ENCODE results near the gene KCNN3.
"Not testable (repeated sequence)": the region's sequence is repeated elsewhere in the genome, so short reads cannot be mapped to it uniquely, and the experiment has no call there.

Gene KCNN3

GRCh38 chr1:154870115-154870571 is at the start of gene KCNN3:
KCNN3 (minus strand) TSS chr1:154870281; CDS start chr1:154869964, 317 bp downstream.
- DNase-seq = peak; percentile 98

GRCh38 chr1:154913273-154913672 is 43.2 kb upstream of the KCNN3 start:
- no peak for DNase-seq

GRCh38 chr1:154912755-154913154 is 42.7 kb upstream of the KCNN3 start:
- DNase-seq = no peak

- no peak for DNase-seq
These were observed 41.8 kb upstream of the KCNN3 start for GRCh38 chr1:154911691-154912550.

- DNase-seq = no peak
These were observed 40.8 kb upstream of the KCNN3 start for GRCh38 chr1:154910851-154911250.

- DNase-seq = no peak
These were observed 38.9 kb upstream of the KCNN3 start for GRCh38 chr1:154908937-154909336.

- DNase-seq = not testable (repeated sequence)
These were observed 38.0 kb upstream of the KCNN3 start for GRCh38 chr1:154908129-154908528.

GRCh38 chr1:154906621-154907081 is 36.6 kb upstream of the KCNN3 start:
- no peak for DNase-seq

- no peak for DNase-seq
These were observed 33.0 kb upstream of the KCNN3 start for GRCh38 chr1:154902938-154903566.

- DNase-seq = no peak
These were observed 31.5 kb upstream of the KCNN3 start for GRCh38 chr1:154901591-154901990.

GRCh38 chr1:154899041-154899440 is 29.0 kb upstream of the KCNN3 start:
- no peak for DNase-seq

- no peak for DNase-seq
These were observed 26.7 kb upstream of the KCNN3 start for GRCh38 chr1:154896771-154897286.

GRCh38 chr1:154895798-154896197 is 25.7 kb upstream of the KCNN3 start:
- no peak for DNase-seq

- no peak for DNase-seq
These were observed 21.4 kb upstream of the KCNN3 start for GRCh38 chr1:154891452-154891851.

GRCh38 chr1:154888757-154889156 is 18.7 kb upstream of the KCNN3 start:
- no peak for DNase-seq

- DNase-seq = no peak
These were observed 16.4 kb upstream of the KCNN3 start for GRCh38 chr1:154886281-154887015.

GRCh38 chr1:154884869-154885701 is 15.0 kb upstream of the KCNN3 start:
- DNase-seq = no peak

GRCh38 chr1:154883919-154884868 is 14.1 kb upstream of the KCNN3 start:
- DNase-seq = no peak

- no peak for DNase-seq
These were observed 11.9 kb upstream of the KCNN3 start for GRCh38 chr1:154881820-154882535.

GRCh38 chr1:154880671-154881070 is 10.6 kb upstream of the KCNN3 start:
- no peak for DNase-seq

Data from eye (tissue), 1 donor.